ENCODE results near the gene FICD.

FICD gene

GRCh38 chr12:108502922-108503321 lies 12.2 kb upstream of the FICD start:
- no peaks in the 10 kb centered on the region for H3K27me3 ChIP-seq (ENCODE audit: control insufficient read depth in 1 of 2, insufficient read depth in 2 of 2, low read length in 2 of 2)

GRCh38 chr12:108505129-108505528 lies 9.9 kb upstream of the FICD start:
- Histone ChIP-seq H3K4me1 (ENCODE audit: control insufficient read depth in 1 of 2, insufficient read depth in 2 of 2, low read length in 2 of 2) (no peaks in the 10 kb centered on the region), H3K9me3 (ENCODE audit: control insufficient read depth in 1 of 2, low read length in 2 of 2) (peaks cover 12 to 17% of the 10 kb centered on the region in 2 donors), H3K4me3 (ENCODE audit: low read depth in 1 of 2, low read length in 2 of 2) (no peak overlapping the region), H3K36me3 (ENCODE audit: control insufficient read depth in 1 of 2, insufficient read depth in 2 of 2, low read length in 2 of 2) (no peaks in the 10 kb centered on the region), H3K27me3 (ENCODE audit: control insufficient read depth in 1 of 2, insufficient read depth in 2 of 2, low read length in 2 of 2) (no peaks in the 10 kb centered on the region), H3K27ac (ENCODE audit: low read depth, low read length) (no peak overlapping the region), H3K9ac (ENCODE audit: low read depth in 1 of 2, low read length in 2 of 2) (no peak overlapping the region)

More at GRCh38 chr12:108502922-108503321, 12.2 kb upstream of the FICD start:
- H3K9ac ChIP-seq (ENCODE audit: low read depth in 1 of 2, low read length in 2 of 2), result no peak overlapping the region
- no peaks in the 10 kb centered on the region for H3K4me1 ChIP-seq (ENCODE audit: control insufficient read depth in 1 of 2, insufficient read depth in 2 of 2, low read length in 2 of 2)
- no peak overlapping the region for H3K4me3 ChIP-seq (ENCODE audit: low read depth in 1 of 2, low read length in 2 of 2)
- peaks cover 12 to 17% of the 10 kb centered on the region in 2 donors for H3K9me3 ChIP-seq (ENCODE audit: control insufficient read depth in 1 of 2, low read length in 2 of 2)
- no peaks in the 10 kb centered on the region for H3K36me3 ChIP-seq (ENCODE audit: control insufficient read depth in 1 of 2, insufficient read depth in 2 of 2, low read length in 2 of 2)
- H3K27ac ChIP-seq (ENCODE audit: low read depth, low read length), result no peak overlapping the region

- Histone ChIP-seq H3K4me1 (ENCODE audit: control insufficient read depth in 1 of 2, insufficient read depth in 2 of 2, low read length in 2 of 2) (no peaks in the 10 kb centered on the region), H3K9me3 (ENCODE audit: control insufficient read depth in 1 of 2, low read length in 2 of 2) (peaks cover 3 to 8% of the 10 kb centered on the region in 2 donors), H3K4me3 (ENCODE audit: low read depth in 1 of 2, low read length in 2 of 2) (no peak overlapping the region), H3K27me3 (ENCODE audit: control insufficient read depth in 1 of 2, insufficient read depth in 2 of 2, low read length in 2 of 2) (no peaks in the 10 kb centered on the region), H3K36me3 (ENCODE audit: control insufficient read depth in 1 of 2, insufficient read depth in 2 of 2, low read length in 2 of 2) (no peaks in the 10 kb centered on the region), H3K9ac (ENCODE audit: low read depth in 1 of 2, low read length in 2 of 2) (no peak overlapping the region), H3K27ac (ENCODE audit: low read depth, low read length) (no peak overlapping the region)
Measured at GRCh38 chr12:108507971-108508642, 7.0 kb upstream of the FICD start.

- Histone ChIP-seq H3K9me3 (ENCODE audit: control insufficient read depth in 1 of 2, low read length in 2 of 2) (no peaks in the 10 kb centered on the region), H3K4me1 (ENCODE audit: control insufficient read depth in 1 of 2, insufficient read depth in 2 of 2, low read length in 2 of 2) (no peaks in the 10 kb centered on the region), H3K27ac (ENCODE audit: low read depth, low read length) (no peak overlapping the region), H3K4me3 (ENCODE audit: low read depth in 1 of 2, low read length in 2 of 2) (no peak overlapping the region), H3K9ac (ENCODE audit: low read depth in 1 of 2, low read length in 2 of 2) (no peak overlapping the region), H3K36me3 (ENCODE audit: control insufficient read depth in 1 of 2, insufficient read depth in 2 of 2, low read length in 2 of 2) (no peaks in the 10 kb centered on the region), H3K27me3 (ENCODE audit: control insufficient read depth in 1 of 2, insufficient read depth in 2 of 2, low read length in 2 of 2) (no peaks in the 10 kb centered on the region)
Measured at GRCh38 chr12:108509806-108510205, 5.3 kb upstream of the FICD start.

GRCh38 chr12:108510836-108511235 lies 4.2 kb upstream of the FICD start:
- no peak overlapping the region for H3K4me3 ChIP-seq (ENCODE audit: low read depth in 1 of 2, low read length in 2 of 2)
- no peaks in the 10 kb centered on the region for H3K27me3 ChIP-seq (ENCODE audit: control insufficient read depth in 1 of 2, insufficient read depth in 2 of 2, low read length in 2 of 2)
- no peaks in the 10 kb centered on the region for H3K36me3 ChIP-seq (ENCODE audit: control insufficient read depth in 1 of 2, insufficient read depth in 2 of 2, low read length in 2 of 2)
- H3K4me1 ChIP-seq (ENCODE audit: control insufficient read depth in 1 of 2, insufficient read depth in 2 of 2, low read length in 2 of 2), result peaks cover 2 to 3% of the 10 kb centered on the region in 2 donors
- no peak overlapping the region for H3K9ac ChIP-seq (ENCODE audit: low read depth in 1 of 2, low read length in 2 of 2)
- H3K27ac ChIP-seq (ENCODE audit: low read depth, low read length), result no peak overlapping the region
- H3K9me3 ChIP-seq (ENCODE audit: control insufficient read depth in 1 of 2, low read length in 2 of 2), result no peaks in the 10 kb centered on the region

GRCh38 chr12:108511633-108512540 lies 3.2 kb upstream of the FICD start:
- no peaks in the 10 kb centered on the region for H3K9me3 ChIP-seq (ENCODE audit: control insufficient read depth in 1 of 2, low read length in 2 of 2)
- no peak overlapping the region for H3K27ac ChIP-seq (ENCODE audit: low read depth, low read length)
- H3K4me1 ChIP-seq (ENCODE audit: control insufficient read depth in 1 of 2, insufficient read depth in 2 of 2, low read length in 2 of 2), result peaks cover 10 to 13% of the 10 kb centered on the region in 2 donors
- no peaks in the 10 kb centered on the region for H3K27me3 ChIP-seq (ENCODE audit: control insufficient read depth in 1 of 2, insufficient read depth in 2 of 2, low read length in 2 of 2)
- no peak overlapping the region for H3K9ac ChIP-seq (ENCODE audit: low read depth in 1 of 2, low read length in 2 of 2)
- peaks cover 0 to under 1% of the 10 kb centered on the region in 2 donors for H3K36me3 ChIP-seq (ENCODE audit: control insufficient read depth in 1 of 2, insufficient read depth in 2 of 2, low read length in 2 of 2)
- peak overlapping the region; percentile 15 to 50 for H3K4me3 ChIP-seq (ENCODE audit: low read depth in 1 of 2, low read length in 2 of 2)

GRCh38 chr12:108514468-108514972 lies 557 bp upstream of the FICD start:
- Histone ChIP-seq H3K27me3 (ENCODE audit: control insufficient read depth in 1 of 2, insufficient read depth in 2 of 2, low read length in 2 of 2) (no peaks in the 10 kb centered on the region), H3K9ac (ENCODE audit: low read depth in 1 of 2, low read length in 2 of 2) (no peak overlapping the region), H3K4me3 (ENCODE audit: low read depth in 1 of 2, low read length in 2 of 2) (peak overlapping the region; percentile 41 to 91), H3K36me3 (ENCODE audit: control insufficient read depth in 1 of 2, insufficient read depth in 2 of 2, low read length in 2 of 2) (peaks cover 6 to 27% of the 10 kb centered on the region in 2 donors), H3K9me3 (ENCODE audit: control insufficient read depth in 1 of 2, low read length in 2 of 2) (no peaks in the 10 kb centered on the region), H3K27ac (ENCODE audit: low read depth, low read length) (no peak overlapping the region), H3K4me1 (ENCODE audit: control insufficient read depth in 1 of 2, insufficient read depth in 2 of 2, low read length in 2 of 2) (peaks cover 10 to 16% of the 10 kb centered on the region in 2 donors)

GRCh38 chr12:108515916-108516315 lies 839 bp downstream of the FICD start:
- peaks cover 16 to 40% of the 10 kb centered on the region in 2 donors for H3K36me3 ChIP-seq (ENCODE audit: control insufficient read depth in 1 of 2, insufficient read depth in 2 of 2, low read length in 2 of 2)
- peak overlapping the region; percentile 53 to 77 for H3K9ac ChIP-seq (ENCODE audit: low read depth in 1 of 2, low read length in 2 of 2)
- no peak overlapping the region for H3K27ac ChIP-seq (ENCODE audit: low read depth, low read length)
- peak overlapping the region; percentile 75 to 91 for H3K4me3 ChIP-seq (ENCODE audit: low read depth in 1 of 2, low read length in 2 of 2)
- no peaks in the 10 kb centered on the region for H3K9me3 ChIP-seq (ENCODE audit: control insufficient read depth in 1 of 2, low read length in 2 of 2)
- peaks cover 10 to 16% of the 10 kb centered on the region in 2 donors for H3K4me1 ChIP-seq (ENCODE audit: control insufficient read depth in 1 of 2, insufficient read depth in 2 of 2, low read length in 2 of 2)
- H3K27me3 ChIP-seq (ENCODE audit: control insufficient read depth in 1 of 2, insufficient read depth in 2 of 2, low read length in 2 of 2), result no peaks in the 10 kb centered on the region

- Histone ChIP-seq H3K27me3 (ENCODE audit: control insufficient read depth in 1 of 2, insufficient read depth in 2 of 2, low read length in 2 of 2) (no peaks in the 10 kb centered on the region), H3K4me3 (ENCODE audit: low read depth in 1 of 2, low read length in 2 of 2) (peak overlapping the region; percentile 75 to 91), H3K36me3 (ENCODE audit: control insufficient read depth in 1 of 2, insufficient read depth in 2 of 2, low read length in 2 of 2) (peaks cover 22 to 48% of the 10 kb centered on the region in 2 donors), H3K4me1 (ENCODE audit: control insufficient read depth in 1 of 2, insufficient read depth in 2 of 2, low read length in 2 of 2) (peaks cover 10 to 16% of the 10 kb centered on the region in 2 donors), H3K9ac (ENCODE audit: low read depth in 1 of 2, low read length in 2 of 2) (peak overlapping the region in 1 of 2 donors; percentile 77), H3K9me3 (ENCODE audit: control insufficient read depth in 1 of 2, low read length in 2 of 2) (no peaks in the 10 kb centered on the region), H3K27ac (ENCODE audit: low read depth, low read length) (no peak overlapping the region)
Measured at GRCh38 chr12:108516511-108517275, 1.6 kb downstream of the FICD start.
